ENCODE results near the gene CBLN3.
"Not testable (repeated sequence)": the region's sequence is repeated elsewhere in the genome, so short reads cannot be mapped to it uniquely, and the experiment has no call there.

The CBLN3 gene

GRCh38 chr14:24403294-24403998 lies 26.0 kb downstream of the CBLN3 start:
- DNase-seq (ENCODE audit: low read depth in 2 of 2): no peak

GRCh38 chr14:24401810-24402702 lies 27.4 kb downstream of the CBLN3 start:
- DNase-seq (ENCODE audit: low read depth in 2 of 2): no peak

GRCh38 chr14:24399999-24400718 lies 29.3 kb downstream of the CBLN3 start:
- DNase-seq (ENCODE audit: low read depth in 2 of 2): no peak

GRCh38 chr14:24399447-24399822 lies 30.0 kb downstream of the CBLN3 start:
- no peak for DNase-seq (ENCODE audit: low read depth in 2 of 2)

GRCh38 chr14:24398653-24399446 lies 30.6 kb downstream of the CBLN3 start, which contains the start of gene NYNRIN:
NYNRIN (plus strand) TSS chr14:24399003; CDS start chr14:24399247, 244 bp downstream.
- no peak for DNase-seq (ENCODE audit: low read depth in 2 of 2)

GRCh38 chr14:24398293-24398652 lies 31.2 kb downstream of the CBLN3 start:
- DNase-seq (ENCODE audit: low read depth in 2 of 2): no peak

- DNase-seq (ENCODE audit: low read depth in 2 of 2): no peak
These were observed 31.7 kb downstream of the CBLN3 start for GRCh38 chr14:24397639-24398292.

- DNase-seq (ENCODE audit: low read depth in 2 of 2): no peak
These were observed 33.6 kb downstream of the CBLN3 start for GRCh38 chr14:24395609-24396582.

GRCh38 chr14:24394275-24394674 lies 35.2 kb downstream of the CBLN3 start:
- DNase-seq (ENCODE audit: low read depth in 2 of 2): no peak

- DNase-seq (ENCODE audit: low read depth in 2 of 2): no peak
These were observed 37.0 kb downstream of the CBLN3 start for GRCh38 chr14:24392325-24393091.

- no peak for DNase-seq (ENCODE audit: low read depth in 2 of 2)
These were observed 38.6 kb downstream of the CBLN3 start for GRCh38 chr14:24390701-24391468.

GRCh38 chr14:24389226-24389848 lies 40.1 kb downstream of the CBLN3 start:
- DNase-seq (ENCODE audit: low read depth in 2 of 2): no peak

GRCh38 chr14:24388474-24389179 lies 40.8 kb downstream of the CBLN3 start:
- no peak for DNase-seq (ENCODE audit: low read depth in 2 of 2)

GRCh38 chr14:24387579-24387978 lies 41.9 kb downstream of the CBLN3 start:
- not testable (repeated sequence) for DNase-seq (ENCODE audit: low read depth in 2 of 2)

- no peak for DNase-seq (ENCODE audit: low read depth in 2 of 2)
These were observed 42.5 kb downstream of the CBLN3 start for GRCh38 chr14:24387009-24387345.

- no peak for DNase-seq (ENCODE audit: low read depth in 2 of 2)
These were observed 43.9 kb downstream of the CBLN3 start for GRCh38 chr14:24385524-24385923.

- DNase-seq (ENCODE audit: low read depth in 2 of 2): no peak
These were observed 45.3 kb downstream of the CBLN3 start for GRCh38 chr14:24384169-24384568.
